ENCODE measurements around the gene DCLK2.
"Not testable (repeated sequence)": the region's sequence is repeated elsewhere in the genome, so short reads cannot be mapped to it uniquely, and the experiment has no call there.

Gene DCLK2

DNA sequence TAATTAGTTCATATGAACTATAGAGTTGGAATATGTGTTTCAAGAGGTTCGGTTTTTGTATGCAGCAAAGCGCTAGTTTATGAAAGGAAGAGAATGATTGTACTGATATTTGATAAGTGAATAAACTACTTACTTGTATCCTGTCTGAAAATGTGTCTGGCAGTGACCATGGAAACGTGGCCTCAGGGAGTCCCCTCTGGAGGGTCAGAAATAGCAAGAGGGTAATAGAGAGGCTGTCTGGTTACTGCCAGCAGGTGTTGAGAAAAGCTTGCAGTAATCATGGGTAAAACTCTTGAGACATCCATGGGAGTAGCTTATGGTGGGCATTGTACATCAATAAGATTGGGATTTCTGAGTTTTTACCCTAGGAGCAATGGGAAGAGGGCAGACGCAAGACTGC, 77.1 kb downstream of the DCLK2 start:
- no peak for DNase-seq (ENCODE audit: low spot score)

DNA sequence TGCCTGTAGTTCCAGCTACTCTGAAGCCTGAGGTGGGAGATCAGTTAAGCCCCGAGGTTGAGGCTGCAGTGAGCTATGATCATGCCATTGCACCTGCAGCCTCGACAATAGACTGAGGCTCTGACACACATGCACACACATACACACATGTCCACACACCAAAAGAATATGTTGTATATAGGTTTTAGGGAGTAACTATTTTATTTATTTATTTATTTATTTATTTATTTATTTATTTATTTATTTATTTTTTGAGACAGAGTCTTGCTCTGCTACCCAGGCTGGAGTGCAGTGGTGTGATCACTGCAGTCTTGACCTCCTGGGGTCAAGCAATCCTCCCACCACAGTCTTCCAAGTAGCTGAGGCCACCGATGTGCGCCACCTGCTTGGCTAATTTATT, 78.3 kb downstream of the DCLK2 start:
- DNase-seq (ENCODE audit: low spot score): no peak

DNA sequence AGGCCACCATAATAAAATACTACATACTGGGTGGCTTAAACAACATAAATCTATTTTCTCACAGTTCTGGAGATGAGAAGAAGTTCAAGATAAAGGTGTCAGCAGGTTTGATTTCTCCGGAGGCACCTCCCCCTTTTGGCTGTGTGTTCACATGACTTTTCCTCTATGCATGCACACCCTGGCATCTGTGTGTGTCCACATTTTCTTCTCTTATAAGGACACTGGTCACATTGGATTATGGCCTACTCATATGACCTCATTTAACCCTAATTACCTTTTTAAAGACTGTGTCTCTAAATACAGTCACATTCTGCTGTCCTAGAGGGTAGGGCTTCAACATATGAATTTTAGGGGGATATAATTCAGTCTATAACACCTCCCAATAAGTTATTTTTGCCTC, 79.8 kb downstream of the DCLK2 start:
- DNase-seq (ENCODE audit: low spot score): no peak

DNA sequence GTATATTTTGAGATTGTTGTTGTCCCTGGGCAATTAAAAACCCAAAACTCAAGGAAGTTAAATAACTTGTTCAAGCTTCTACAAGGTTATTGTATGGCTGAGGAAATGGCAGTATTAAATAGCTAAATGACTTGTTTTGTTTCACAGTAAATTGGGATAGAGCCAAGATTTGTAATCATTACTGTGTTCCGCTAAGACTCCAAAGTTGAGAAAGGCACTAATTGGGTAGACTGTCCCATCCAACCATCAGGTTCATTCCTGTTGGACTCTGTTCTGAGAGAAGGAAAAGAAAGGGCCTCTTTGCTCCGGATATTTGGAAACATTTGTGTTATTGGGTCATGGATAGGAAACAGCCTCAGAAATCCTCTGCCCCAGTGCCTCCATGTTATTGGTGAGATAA, 82.2 kb downstream of the DCLK2 start:
- DNase-seq (ENCODE audit: low spot score): no peak

DNA sequence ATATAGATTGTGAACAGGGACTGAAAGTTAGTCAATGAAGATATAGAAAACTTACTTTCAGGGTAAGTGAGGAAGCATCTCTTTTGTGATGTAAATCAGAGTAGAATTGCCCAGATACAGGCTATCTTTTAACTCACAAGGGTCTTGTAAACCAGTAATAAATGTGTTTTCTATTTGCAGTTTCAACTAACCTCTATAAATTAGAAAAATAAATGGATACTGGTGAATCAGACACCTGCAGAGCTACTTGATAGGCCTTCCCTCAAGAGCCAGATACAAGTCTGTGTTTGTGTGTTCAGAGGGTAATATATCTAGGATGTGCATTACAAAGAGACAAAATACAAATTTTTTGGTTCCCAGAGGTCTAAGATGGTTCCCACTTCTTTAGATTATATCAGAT, 82.9 kb downstream of the DCLK2 start:
- DNase-seq (ENCODE audit: low spot score): no peak

DNA sequence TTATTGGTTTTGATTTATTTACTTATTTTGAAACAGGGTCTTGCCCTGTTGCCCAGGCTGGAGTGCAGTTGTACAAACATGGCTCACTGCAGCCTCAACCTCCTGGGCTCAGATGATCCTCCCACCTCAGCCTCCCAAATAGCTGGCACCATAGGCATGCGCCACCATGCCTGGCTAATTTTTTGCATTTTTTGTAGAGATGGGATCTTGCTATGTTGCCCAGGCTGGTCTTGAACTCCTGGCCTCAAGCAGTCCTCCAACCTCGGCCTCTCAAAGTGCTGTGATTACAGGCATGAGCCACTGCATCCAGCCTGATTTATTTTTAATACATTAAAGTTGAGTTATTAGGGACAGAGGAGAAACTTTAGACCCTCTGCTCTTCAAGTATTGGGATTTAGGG, 83.8 kb downstream of the DCLK2 start:
- DNase-seq (ENCODE audit: low spot score): not testable (repeated sequence)

DNA sequence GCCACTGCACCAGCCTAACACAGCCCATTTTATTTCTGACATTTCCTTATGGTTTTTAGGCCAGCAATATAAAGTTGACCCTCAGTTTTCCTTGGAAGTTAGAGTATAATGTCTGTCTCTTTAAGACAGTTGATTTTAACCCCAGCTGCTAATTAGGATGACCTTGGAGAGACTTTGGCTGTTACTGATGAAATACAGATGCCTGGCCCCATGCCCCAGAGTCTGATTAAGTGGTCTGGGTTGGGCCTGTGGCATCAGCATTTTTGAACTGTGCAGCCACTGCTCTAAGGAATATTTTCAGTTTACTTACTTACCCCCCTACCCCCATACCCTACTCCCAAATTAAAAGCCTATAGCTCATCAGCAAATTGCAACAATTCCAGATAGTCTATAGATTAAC, 85.8 kb downstream of the DCLK2 start:
- DNase-seq (ENCODE audit: low spot score): no peak

DNA sequence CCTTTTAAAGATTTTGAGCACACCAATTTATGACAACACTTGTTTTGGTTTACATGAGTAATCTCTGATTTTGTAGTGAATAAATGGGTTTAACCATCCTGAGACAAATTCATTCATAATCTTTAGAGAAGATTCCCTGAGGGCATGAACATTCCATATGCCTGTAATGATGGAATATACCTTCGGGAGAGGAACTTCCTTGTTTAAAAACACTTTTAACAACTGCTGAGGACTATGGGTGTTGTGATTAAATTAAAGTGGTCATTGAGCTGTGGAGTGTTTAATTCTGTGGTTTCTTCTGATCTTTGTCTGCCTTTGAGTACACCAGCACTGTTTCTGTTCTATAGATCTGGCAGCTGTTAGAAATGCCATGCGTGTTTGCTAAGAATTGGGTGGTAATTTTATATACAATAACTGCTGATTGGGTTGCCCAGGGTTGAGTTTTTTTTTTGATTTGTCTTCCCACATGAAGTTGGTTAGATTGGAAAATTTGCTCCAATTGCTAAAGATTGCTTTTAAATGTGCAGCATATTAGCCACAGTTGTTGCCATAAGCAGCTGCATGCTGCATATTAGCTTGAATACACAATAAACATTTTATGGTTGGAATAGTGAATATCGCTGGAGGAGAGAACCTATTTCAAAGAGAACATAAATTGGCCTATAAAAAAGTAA, 86.8 kb downstream of the DCLK2 start:
- DNase-seq (ENCODE audit: low spot score): no peak

DNA sequence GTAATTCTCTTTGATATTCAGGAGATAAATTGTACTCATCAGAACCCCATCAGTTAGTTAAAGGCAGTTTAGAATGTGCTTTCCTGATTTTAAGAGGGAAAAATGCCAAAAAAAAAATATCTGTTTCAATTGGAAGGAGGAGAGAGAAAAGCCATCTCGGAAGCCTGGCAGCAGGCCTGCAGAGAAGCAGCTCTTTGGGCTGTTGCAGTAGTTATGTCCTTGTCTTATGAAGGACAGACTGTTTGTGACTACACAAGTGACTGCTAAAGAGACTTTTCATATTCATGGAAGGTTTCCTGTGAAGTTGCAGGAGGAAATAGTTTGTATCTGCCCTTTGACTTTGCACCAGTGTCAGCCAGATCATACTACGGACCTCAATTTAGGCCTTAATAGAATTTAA, 88.8 kb downstream of the DCLK2 start:
- DNase-seq (ENCODE audit: low spot score): no peak

DNA sequence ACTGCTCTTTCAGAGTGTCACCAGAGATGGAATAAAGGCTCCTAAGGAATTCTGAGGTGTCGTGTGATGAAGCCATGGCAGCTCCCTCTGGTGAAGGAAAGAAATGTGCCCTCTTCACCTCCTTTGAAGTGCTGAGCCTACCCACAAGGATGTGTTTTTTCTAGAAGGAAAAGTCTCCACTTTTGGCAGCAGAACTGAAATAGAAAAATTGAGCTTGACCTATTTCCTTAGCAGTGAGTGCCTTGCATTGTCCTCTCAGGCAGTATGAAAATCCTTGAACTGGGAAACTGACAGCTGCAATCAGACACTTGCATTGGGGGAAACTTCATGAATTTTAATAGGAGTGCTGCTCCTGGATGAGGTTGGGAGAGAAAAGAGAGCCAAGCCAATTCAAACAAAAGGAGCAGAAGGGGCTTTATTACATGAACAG, 95.2 kb downstream of the DCLK2 start:
- peak; percentile 64 for DNase-seq (ENCODE audit: low spot score)

DNA sequence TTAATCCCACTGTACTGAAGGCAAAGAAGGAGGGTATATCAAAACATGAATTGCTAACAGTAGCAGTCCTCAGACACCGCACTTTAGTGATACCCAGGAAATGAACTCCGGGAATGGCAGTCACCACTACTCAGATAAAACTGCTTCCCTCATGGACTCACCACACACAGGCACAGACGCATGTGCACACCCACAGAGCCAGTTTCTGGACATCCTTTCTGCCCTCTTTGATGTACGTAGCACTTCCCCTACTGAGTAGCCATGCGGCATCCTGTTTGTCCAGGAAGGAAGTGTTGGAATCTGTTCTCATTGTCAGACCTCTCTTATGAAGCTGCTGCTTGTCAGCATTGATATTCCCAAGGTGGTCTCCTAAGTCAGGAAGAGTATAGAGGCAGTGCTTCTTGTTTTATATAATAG, 95.7 kb downstream of the DCLK2 start:
- DNase-seq (ENCODE audit: low spot score): peak; percentile 36

DNA sequence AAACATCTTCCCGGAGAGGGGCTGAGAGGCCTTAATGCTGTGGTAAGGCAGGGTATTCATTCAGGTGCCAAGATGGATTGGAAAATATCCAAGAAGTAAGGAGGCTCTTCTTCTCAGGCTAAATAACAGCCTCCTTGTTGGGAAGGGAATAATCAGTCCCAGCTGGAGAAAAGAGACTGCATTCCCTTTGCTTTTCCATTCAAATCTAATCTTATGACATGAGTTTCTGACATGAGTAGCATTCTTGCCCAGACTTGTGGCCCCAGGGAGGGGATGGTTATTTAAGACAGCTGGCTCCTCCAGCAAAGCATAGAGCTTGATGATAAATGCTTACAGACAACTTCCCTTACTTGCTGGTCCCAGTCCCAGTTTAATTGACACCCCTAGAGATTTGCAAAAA, 98.3 kb downstream of the DCLK2 start:
- peak; percentile 35 for DNase-seq (ENCODE audit: low spot score)

DNA sequence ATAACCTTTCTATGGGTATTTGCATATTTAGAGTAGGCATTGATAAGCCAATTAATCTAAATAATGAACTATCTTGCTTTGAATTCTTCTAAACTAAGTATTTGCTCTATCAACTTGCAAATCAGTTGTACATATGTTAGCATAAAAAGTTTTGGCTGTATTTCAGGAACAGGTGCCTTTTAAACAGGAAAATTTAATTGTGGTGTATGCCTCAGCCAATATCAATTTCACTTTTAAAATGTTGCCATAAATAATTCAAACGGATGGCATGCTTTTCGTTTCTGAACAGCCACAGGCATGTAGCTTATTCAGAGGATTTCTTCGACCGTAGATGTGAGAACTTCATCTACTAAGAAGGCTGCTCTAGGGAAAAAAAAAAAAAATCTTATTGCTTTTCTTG, 99.9 kb downstream of the DCLK2 start:
- DNase-seq (ENCODE audit: low spot score): no peak

DNA sequence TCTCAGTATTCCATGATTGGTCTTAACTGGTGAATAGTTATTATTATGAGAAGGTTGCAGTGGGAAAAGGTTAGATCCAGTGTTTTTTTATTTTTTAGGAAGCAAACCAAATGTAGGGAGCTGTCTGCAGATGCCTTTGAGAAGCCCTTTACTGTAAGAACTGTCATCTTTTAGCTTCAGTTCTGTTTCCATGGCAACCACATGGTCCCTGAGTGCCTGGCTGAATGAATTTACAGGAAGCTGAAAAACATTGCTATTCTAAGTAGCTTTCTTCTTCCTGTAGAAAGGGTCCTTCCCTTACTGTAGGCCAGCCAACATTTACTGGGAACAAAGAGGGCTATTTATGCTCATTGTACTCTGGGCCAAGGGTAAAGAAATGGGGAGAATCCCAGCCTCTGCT, 103.3 kb downstream of the DCLK2 start:
- peak; percentile 70 for DNase-seq (ENCODE audit: low spot score)

DNA sequence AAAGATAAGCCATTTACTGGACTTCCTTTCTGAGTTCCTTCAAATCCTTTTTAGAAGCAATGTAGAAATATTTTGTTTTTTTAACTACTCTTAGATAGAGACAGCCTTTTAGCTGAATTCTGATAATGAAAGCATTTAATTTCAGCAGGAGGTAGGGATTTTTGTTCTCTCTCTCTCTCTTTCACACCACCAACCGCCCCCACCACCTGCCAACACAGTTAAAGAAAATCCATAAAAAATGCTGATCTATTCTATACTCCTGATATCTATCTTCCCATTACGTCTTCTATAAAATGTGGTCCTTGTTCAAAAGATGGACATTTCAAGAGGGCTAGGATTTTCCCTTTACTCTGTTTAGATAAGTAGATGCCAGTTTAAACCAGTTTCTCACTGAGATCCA, 104.5 kb downstream of the DCLK2 start:
- no peak for DNase-seq (ENCODE audit: low spot score)

DNA sequence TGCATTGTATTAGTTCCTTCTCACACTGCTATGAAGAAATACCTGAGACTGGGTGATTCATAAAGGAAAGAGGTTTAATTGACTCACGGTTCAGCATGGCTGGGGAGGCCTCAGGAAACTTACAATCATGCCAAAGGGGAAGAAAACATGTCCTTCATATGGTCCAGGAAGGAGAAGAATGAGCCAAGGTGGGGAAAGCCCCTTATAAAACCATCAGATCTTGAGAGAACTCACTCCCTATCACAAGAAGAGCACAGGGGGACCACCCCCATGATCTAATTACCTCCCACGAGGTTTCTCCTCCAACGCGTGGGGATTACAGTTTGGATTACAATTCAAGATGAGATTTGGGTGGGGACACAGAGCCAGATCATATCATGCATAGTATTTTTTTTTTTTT, 106.8 kb downstream of the DCLK2 start:
- DNase-seq (ENCODE audit: low spot score): not testable (repeated sequence)

DNA sequence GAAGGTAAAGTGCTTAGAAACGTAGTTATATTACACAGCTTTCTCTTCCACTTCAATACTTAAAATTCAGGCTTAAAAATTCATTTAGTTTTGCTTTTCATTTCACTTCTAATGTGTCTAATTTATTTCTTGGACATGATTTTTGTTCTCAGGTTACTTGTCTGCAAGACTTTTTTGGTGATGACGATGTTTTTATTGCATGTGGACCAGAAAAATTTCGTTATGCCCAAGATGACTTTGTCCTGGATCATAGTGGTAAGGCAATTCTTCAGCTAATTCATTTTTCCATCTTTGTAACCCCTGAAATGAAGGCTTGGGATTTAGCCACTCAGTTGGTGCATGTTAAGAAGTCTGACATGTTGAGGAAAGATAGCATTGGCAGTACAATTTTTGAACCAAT, 114.7 kb downstream of the DCLK2 start:
- no peak for DNase-seq (ENCODE audit: low spot score)

DNA sequence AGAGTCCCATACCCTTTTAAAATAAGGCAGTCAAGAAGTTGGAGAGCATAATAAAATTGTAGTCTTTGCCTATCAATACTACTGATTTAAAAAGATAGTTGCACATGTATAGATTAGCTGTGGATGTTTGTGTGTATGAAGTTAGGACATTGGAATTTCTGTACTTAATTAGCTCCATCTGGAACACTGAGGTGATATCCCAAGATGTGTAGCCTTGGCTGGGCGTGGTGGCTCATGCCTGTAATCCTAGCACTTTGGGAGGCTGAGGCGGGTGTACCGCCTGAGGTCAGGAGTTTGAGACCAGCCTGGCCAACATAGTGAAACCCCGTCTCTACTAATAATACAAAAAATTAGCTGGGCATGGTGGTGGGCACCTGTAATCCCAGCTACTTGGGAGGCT, 119.0 kb downstream of the DCLK2 start:
- not testable (repeated sequence) for DNase-seq (ENCODE audit: low spot score)

DNA sequence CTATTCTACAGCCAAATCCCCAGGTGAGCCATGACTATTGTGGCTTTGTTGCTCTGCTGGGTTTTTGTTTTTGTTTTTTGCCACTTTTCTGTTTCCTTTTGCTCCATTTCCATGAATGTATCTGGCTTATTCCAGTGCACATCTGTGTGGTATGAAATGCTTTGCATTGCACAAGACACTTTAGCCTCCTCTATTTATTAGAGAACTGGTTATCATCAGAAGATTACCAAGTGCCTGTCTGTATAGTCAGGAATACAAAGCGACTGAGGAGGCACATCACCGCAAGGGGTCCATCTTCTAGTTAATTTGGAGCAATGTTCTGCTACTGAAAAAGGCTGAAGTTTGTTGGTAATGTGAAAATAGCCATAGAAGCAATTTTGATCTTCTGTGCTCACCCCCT, 120.8 kb downstream of the DCLK2 start:
- DNase-seq (ENCODE audit: low spot score): no peak

DNA sequence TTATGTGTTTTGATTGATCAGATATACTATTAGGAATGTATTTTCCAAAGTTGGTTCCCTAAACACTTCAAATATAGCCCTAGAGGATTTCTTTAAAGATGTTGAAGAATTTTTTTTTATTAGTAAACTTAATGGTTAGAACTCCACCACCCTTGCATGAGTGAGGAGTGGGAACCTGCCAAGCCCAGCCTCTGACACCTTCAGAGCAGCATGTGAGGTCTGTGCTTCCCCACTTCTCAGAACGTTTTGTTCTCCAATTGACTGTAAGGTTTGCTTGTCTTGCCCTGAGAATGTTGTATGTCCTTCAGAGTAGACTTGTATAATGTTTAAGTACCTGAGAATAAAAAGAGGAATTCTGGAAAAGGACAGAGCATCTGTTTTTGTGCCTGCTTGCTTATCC, 126.8 kb downstream of the DCLK2 start:
- DNase-seq (ENCODE audit: low spot score): no peak

DNA sequence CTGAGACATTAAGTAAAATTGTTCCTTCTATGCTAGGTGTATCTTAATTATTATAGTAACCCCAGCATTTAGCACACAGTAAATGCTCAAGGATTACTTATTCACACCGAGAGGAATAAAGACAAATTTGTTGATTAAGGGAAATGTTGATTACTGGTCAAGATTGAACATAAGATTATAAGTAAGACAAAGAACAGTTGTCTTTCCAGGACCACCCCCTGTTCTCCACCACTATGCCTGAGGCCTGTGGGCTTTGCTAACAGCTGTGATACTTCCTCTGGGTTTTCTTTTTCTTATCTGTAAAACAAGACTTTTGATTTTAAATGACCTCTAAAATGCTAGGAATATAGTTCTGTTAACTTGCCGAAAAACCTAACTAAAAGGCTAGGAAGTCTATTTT, 128.0 kb downstream of the DCLK2 start:
- DNase-seq (ENCODE audit: low spot score): no peak

DNA sequence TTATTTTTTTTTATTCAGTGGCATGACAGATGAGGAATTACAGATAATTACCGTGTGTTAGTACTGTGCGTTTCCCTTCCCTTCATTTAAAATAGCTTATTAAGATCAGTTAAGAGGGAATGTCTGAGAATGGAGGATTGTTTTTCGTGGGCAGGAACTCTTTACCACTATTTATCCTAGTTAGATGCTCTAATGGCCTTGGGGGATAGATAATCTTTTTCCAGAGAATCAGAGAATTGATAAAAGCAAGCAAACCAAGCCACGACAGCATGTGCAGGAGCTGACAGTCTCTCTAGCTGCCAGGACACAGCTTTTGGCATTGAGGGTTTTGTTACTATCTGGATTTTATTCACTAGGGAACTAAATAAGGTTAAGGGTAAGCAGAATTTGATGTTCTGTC, 128.7 kb downstream of the DCLK2 start:
- DNase-seq (ENCODE audit: low spot score): no peak

DNA sequence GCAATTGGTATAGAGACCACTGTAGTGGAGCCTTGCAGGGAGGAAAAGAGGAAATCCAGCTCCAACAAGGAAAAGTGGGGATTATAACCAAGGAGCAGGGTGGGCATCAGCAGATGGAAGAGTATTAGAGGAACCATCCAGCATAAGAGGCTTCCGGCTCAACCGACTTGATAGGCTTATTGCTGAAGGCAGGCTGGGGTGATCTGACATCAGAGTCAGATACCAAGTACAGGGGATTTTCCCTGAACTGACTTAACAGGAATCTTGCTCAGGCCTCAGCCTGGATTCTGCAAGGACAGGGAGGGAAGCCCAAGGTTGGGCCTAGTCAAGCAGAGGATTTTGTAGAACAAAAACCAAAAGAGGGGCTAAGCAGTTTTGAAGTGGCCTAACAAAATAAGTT, 129.6 kb downstream of the DCLK2 start:
- DNase-seq (ENCODE audit: low spot score): no peak

DNA sequence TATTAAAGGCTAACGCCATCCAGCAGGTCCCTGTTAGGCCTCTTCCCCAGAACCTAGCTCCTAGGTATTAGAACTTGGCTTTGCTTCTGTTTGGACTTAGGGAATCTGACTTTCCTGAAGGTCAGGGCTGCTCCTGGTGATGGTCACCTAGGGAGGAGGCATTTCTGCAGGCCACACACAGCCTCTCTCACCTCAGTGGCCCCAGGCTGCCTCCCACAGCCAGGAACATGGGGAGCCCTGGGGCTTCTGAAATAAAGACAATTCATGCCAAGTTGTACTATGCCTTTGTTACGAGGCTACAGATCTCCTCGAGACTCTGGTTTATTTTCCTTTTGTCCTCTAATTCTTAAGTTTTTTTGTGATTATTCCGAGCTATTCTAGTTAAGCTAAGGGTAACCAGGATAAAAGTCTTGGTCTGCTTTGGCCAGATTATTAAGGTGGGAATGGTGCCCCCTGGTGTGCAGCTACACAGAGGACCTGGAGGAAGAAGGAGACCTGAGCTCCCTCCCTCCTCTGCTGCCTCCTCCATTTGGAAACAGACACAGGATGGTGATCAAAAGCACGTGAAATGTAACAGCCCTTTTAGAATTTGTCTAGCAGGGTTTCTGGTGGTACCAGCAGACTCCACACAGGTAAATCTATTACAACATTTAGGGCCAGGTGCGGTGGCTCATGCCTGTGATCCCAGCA, 131.0 kb downstream of the DCLK2 start:
- DNase-seq (ENCODE audit: low spot score): no peak

Measured in pons (tissue), 1 donor.